ENCODE data around the gene MRPL58. TPM values are rescaled to one million over a fixed set of nuclear protein-coding genes. Genes with fewer than 3 reads are reported as not detected.

MRPL58 gene
- total RNA-seq, 1 experiment from 2014 or later, result 41.9 TPM

DNA sequence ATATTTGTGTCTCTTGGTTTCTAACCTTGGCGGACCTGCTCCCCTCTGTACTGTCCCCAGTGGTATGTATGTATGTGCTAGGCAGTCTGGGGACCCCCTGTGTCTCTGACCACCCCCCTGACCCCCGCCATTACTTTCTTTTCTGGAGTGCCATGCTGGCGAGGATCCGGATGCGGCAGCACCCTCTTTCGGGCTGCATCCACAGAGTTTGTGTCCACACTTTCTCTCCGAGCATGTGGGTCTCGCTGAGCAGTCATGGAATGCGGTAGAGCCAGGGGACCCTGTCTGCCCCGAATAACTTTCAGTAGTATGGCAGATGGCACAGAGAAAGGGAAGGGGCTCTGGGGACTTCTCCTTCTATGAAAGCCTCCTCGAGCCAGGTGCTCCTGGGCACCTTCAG, 51.6 kb downstream of the MRPL58 start:
- H3K4me3 Mint-ChIP-seq, result no peak overlapping the region
- H3K27ac Mint-ChIP-seq, result no peak overlapping the region
- DNase-seq (ENCODE audit: low spot score), result no peak
- no peaks in the 10 kb centered on the region for H3K27me3 Mint-ChIP-seq (ENCODE audit: low read depth)
- CTCF ChIA-PET, result interaction anchor here (1.0 to 3.3 kb wide), 7 partner anchors 10 to 67 kb away, joined by 6 to 18 read pairs (median 11); partner anchors contain the start of genes KCTD2 and NT5C
- TF ChIP-seq TEAD1 (CRISPR knock-in tag; IDR thresholded peaks at IDR 0.05), result no peak
- no peak for TF ChIP-seq TEAD4 (CRISPR knock-in tag; IDR thresholded peaks at IDR 0.05)
- TF ChIP-seq, protein P1, sequence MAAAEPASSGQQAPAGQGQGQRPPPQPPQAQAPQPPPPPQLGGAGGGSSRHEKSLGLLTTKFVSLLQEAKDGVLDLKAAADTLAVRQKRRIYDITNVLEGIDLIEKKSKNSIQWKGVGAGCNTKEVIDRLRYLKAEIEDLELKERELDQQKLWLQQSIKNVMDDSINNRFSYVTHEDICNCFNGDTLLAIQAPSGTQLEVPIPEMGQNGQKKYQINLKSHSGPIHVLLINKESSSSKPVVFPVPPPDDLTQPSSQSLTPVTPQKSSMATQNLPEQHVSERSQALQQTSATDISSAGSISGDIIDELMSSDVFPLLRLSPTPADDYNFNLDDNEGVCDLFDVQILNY (CRISPR knock-in tag; IDR thresholded peaks at IDR 0.05), result no peak
- TF ChIP-seq, protein P2, sequence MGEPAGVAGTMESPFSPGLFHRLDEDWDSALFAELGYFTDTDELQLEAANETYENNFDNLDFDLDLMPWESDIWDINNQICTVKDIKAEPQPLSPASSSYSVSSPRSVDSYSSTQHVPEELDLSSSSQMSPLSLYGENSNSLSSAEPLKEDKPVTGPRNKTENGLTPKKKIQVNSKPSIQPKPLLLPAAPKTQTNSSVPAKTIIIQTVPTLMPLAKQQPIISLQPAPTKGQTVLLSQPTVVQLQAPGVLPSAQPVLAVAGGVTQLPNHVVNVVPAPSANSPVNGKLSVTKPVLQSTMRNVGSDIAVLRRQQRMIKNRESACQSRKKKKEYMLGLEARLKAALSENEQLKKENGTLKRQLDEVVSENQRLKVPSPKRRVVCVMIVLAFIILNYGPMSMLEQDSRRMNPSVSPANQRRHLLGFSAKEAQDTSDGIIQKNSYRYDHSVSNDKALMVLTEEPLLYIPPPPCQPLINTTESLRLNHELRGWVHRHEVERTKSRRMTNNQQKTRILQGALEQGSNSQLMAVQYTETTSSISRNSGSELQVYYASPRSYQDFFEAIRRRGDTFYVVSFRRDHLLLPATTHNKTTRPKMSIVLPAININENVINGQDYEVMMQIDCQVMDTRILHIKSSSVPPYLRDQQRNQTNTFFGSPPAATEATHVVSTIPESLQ (CRISPR knock-in tag; IDR thresholded peaks at IDR 0.05), result no peak
- no peak for TF ChIP-seq MXD4 (CRISPR knock-in tag; IDR thresholded peaks at IDR 0.05; ENCODE audit: borderline replicate concordance)
- TF ChIP-seq OVOL2 (CRISPR knock-in tag; IDR thresholded peaks at IDR 0.05; ENCODE audit: borderline replicate concordance), result no peak
- TF ChIP-seq, protein P3, sequence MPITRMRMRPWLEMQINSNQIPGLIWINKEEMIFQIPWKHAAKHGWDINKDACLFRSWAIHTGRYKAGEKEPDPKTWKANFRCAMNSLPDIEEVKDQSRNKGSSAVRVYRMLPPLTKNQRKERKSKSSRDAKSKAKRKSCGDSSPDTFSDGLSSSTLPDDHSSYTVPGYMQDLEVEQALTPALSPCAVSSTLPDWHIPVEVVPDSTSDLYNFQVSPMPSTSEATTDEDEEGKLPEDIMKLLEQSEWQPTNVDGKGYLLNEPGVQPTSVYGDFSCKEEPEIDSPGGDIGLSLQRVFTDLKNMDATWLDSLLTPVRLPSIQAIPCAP (CRISPR knock-in tag; IDR thresholded peaks at IDR 0.05), result no peak
- TF ChIP-seq RORB (CRISPR knock-in tag; IDR thresholded peaks at IDR 0.05), result no peak
- POLR2A ChIA-PET, result no interaction called here
- ATAC-seq, result no peak
- no peaks in the 10 kb centered on the region for H3K9me3 Mint-ChIP-seq
- peaks cover 52% of the 10 kb centered on the region for H3K36me3 Mint-ChIP-seq
- H3K4me1 Mint-ChIP-seq, result no peaks in the 10 kb centered on the region

DNA sequence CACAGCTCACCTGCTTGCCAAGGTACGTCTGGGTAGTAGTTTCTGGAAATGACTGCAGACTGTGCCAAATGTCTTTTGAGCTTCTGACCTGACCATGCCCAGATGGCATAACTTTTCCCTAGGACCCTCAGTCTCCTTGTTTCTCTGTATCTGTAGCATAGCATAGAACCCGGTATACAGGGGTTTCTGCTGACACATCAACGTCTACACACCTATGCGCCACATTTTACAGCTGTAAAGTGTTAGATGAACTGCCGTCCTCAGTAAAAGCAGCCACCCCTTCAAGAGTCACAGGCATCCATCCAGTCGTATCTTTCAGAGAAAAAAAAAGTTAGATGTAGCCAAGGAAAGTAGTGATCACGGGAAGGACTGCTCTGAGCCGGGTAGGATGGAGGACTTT, 52.0 kb downstream of the MRPL58 start:
- H3K4me1 Mint-ChIP-seq, result no peaks in the 10 kb centered on the region
- CTCF ChIA-PET, result interaction anchor here (0.6 to 3.3 kb wide), 13 partner anchors 9 to 139 kb away, joined by 3 to 18 read pairs (median 6); partner anchors contain the start of genes ARMC7, KCTD2, NT5C and SLC16A5
- no peak for TF ChIP-seq TP53 (CRISPR knock-in tag; IDR thresholded peaks at IDR 0.05)
- TF ChIP-seq SP1 (CRISPR knock-in tag; conservative IDR thresholded peaks at IDR 0.05), result no peak
- TF ChIP-seq, protein P4, sequence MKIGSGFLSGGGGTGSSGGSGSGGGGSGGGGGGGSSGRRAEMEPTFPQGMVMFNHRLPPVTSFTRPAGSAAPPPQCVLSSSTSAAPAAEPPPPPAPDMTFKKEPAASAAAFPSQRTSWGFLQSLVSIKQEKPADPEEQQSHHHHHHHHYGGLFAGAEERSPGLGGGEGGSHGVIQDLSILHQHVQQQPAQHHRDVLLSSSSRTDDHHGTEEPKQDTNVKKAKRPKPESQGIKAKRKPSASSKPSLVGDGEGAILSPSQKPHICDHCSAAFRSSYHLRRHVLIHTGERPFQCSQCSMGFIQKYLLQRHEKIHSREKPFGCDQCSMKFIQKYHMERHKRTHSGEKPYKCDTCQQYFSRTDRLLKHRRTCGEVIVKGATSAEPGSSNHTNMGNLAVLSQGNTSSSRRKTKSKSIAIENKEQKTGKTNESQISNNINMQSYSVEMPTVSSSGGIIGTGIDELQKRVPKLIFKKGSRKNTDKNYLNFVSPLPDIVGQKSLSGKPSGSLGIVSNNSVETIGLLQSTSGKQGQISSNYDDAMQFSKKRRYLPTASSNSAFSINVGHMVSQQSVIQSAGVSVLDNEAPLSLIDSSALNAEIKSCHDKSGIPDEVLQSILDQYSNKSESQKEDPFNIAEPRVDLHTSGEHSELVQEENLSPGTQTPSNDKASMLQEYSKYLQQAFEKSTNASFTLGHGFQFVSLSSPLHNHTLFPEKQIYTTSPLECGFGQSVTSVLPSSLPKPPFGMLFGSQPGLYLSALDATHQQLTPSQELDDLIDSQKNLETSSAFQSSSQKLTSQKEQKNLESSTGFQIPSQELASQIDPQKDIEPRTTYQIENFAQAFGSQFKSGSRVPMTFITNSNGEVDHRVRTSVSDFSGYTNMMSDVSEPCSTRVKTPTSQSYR (CRISPR knock-in tag; IDR thresholded peaks at IDR 0.05), result no peak
- no peak for TF ChIP-seq MXD4 (CRISPR knock-in tag; IDR thresholded peaks at IDR 0.05; ENCODE audit: borderline replicate concordance)
- TF ChIP-seq, protein P5, sequence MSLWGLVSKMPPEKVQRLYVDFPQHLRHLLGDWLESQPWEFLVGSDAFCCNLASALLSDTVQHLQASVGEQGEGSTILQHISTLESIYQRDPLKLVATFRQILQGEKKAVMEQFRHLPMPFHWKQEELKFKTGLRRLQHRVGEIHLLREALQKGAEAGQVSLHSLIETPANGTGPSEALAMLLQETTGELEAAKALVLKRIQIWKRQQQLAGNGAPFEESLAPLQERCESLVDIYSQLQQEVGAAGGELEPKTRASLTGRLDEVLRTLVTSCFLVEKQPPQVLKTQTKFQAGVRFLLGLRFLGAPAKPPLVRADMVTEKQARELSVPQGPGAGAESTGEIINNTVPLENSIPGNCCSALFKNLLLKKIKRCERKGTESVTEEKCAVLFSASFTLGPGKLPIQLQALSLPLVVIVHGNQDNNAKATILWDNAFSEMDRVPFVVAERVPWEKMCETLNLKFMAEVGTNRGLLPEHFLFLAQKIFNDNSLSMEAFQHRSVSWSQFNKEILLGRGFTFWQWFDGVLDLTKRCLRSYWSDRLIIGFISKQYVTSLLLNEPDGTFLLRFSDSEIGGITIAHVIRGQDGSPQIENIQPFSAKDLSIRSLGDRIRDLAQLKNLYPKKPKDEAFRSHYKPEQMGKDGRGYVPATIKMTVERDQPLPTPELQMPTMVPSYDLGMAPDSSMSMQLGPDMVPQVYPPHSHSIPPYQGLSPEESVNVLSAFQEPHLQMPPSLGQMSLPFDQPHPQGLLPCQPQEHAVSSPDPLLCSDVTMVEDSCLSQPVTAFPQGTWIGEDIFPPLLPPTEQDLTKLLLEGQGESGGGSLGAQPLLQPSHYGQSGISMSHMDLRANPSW (CRISPR knock-in tag; conservative IDR thresholded peaks at IDR 0.05; ENCODE audit: low read depth), result no peak
- TF ChIP-seq CBFB (CRISPR knock-in tag; IDR thresholded peaks at IDR 0.05; ENCODE audit: low read depth), result no peak
- TF ChIP-seq, protein P6, sequence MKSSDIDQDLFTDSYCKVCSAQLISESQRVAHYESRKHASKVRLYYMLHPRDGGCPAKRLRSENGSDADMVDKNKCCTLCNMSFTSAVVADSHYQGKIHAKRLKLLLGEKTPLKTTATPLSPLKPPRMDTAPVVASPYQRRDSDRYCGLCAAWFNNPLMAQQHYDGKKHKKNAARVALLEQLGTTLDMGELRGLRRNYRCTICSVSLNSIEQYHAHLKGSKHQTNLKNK (CRISPR knock-in tag; IDR thresholded peaks at IDR 0.05), result no peak
- TF ChIP-seq FOXK1 (CRISPR knock-in tag; IDR thresholded peaks at IDR 0.05), result no peak
- TF ChIP-seq, protein P7, sequence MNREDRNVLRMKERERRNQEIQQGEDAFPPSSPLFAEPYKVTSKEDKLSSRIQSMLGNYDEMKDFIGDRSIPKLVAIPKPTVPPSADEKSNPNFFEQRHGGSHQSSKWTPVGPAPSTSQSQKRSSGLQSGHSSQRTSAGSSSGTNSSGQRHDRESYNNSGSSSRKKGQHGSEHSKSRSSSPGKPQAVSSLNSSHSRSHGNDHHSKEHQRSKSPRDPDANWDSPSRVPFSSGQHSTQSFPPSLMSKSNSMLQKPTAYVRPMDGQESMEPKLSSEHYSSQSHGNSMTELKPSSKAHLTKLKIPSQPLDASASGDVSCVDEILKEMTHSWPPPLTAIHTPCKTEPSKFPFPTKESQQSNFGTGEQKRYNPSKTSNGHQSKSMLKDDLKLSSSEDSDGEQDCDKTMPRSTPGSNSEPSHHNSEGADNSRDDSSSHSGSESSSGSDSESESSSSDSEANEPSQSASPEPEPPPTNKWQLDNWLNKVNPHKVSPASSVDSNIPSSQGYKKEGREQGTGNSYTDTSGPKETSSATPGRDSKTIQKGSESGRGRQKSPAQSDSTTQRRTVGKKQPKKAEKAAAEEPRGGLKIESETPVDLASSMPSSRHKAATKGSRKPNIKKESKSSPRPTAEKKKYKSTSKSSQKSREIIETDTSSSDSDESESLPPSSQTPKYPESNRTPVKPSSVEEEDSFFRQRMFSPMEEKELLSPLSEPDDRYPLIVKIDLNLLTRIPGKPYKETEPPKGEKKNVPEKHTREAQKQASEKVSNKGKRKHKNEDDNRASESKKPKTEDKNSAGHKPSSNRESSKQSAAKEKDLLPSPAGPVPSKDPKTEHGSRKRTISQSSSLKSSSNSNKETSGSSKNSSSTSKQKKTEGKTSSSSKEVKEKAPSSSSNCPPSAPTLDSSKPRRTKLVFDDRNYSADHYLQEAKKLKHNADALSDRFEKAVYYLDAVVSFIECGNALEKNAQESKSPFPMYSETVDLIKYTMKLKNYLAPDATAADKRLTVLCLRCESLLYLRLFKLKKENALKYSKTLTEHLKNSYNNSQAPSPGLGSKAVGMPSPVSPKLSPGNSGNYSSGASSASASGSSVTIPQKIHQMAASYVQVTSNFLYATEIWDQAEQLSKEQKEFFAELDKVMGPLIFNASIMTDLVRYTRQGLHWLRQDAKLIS (CRISPR knock-in tag; IDR thresholded peaks at IDR 0.05; ENCODE audit: borderline replicate concordance), result no peak
- no peak for TF ChIP-seq OVOL2 (CRISPR knock-in tag; IDR thresholded peaks at IDR 0.05; ENCODE audit: borderline replicate concordance)
- H3K27me3 Mint-ChIP-seq (ENCODE audit: low read depth), result no peaks in the 10 kb centered on the region
- H3K4me3 Mint-ChIP-seq, result no peak overlapping the region
- DNase-seq (ENCODE audit: low spot score) (no peak), ATAC-seq (no peak)
- no peak overlapping the region for H3K27ac Mint-ChIP-seq
- peaks cover 51% of the 10 kb centered on the region for H3K36me3 Mint-ChIP-seq
- POLR2A ChIA-PET, result interaction anchor here (1.0 kb wide), 1 partner anchor 40 kb away, joined by 6 read pairs; no protein-coding TSS in a partner anchor
- H3K9me3 Mint-ChIP-seq, result no peaks in the 10 kb centered on the region

Measured in WTC11 (cell line).